HepG2 (cell line): ENCODE results near the gene SLTM.

Source experiments
- JUNB ChIP-seq: sonication (generic); formaldehyde crosslinking; IDR thresholded peaks from 2 replicates; pipeline ENCODE4 v1.8.0; 2022; ENCODE audit warnings: missing genetic modification reagents, mild to moderate bottlenecking, borderline replicate concordance
- PHB2 ChIP-seq: fragments of 450-650 bp; IDR thresholded peaks from 2 replicates; pipeline ENCODE4 v1.6.1; 2018; ENCODE audit not compliant: partially characterized antibody
- PTBP1 ChIP-seq: fragments of 200-400 bp; formaldehyde crosslinking; IDR thresholded peaks from 2 replicates; pipeline ENCODE4 v1.6.1; 2018; ENCODE audit warnings: low read length, low read depth; ENCODE audit not compliant: poor library complexity, severe bottlenecking
- REPIN1 ChIP-seq: sonication (generic); formaldehyde crosslinking; IDR thresholded peaks from 2 replicates; pipeline ENCODE4 v1.8.0; 2022; ENCODE audit warnings: missing genetic modification reagents, low read depth, mild to moderate bottlenecking, borderline replicate concordance
- TARDBP ChIP-seq: sonication (generic); formaldehyde crosslinking; IDR thresholded peaks from 2 replicates; pipeline ENCODE4 v1.8.0; 2022; ENCODE audit warnings: mild to moderate bottlenecking, missing genetic modification reagents
- ZNF496 ChIP-seq: sonication (generic); formaldehyde crosslinking; IDR thresholded peaks from 2 replicates; pipeline ENCODE4 v1.8.1; 2023; ENCODE audit warnings: mild to moderate bottlenecking, moderate library complexity, missing genetic modification reagents; ENCODE audit not compliant: insufficient replicate concordance

DNA sequence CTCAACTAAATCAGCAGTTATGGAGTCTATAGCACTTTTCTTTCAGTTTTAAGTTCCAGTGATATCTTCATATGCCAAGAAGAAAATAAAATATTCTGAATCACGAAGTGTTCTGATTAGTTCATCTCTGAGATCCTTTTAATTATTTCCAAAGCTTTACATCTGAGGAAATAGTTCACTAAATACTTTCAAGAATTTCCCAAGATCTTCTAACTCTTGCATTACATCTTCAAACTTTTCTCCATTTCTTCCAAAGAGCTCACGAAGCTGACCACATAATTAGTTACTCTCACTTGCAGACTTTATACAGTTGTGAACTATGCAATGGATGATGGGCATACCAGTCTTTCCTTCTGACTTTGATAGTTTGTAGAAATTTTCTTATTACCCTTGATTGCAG is 49.8 kb upstream of the SLTM start:
- TF ChIP-seq PTBP1, result no peak
- no peak for TF ChIP-seq JUNB (CRISPR knock-in tag)
- TF ChIP-seq PHB2, result no peak
- TF ChIP-seq TARDBP, result no peak
- no peak for TF ChIP-seq REPIN1 (CRISPR knock-in tag)
- TF ChIP-seq ZNF496 (CRISPR knock-in tag), result no peak
